GM15510 (cell line): ENCODE measurements around the gene GGT6.

Experiments used
- POLR2A ChIP-seq: IDR thresholded peaks from 3 replicates; pipeline ENCODE4 v1.6.1; 2011; ENCODE audit warnings: borderline replicate concordance; ENCODE audit not compliant: insufficient read length; ENCODE audit errors: extremely low read depth

The GGT6 gene

GRCh38 chr17:4540224-4540651 lies 20.1 kb downstream of the GGT6 start:
- no peak for TF ChIP-seq POLR2A

GRCh38 chr17:4539576-4540223 lies 20.7 kb downstream of the GGT6 start:
- no peak for TF ChIP-seq POLR2A

GRCh38 chr17:4539025-4539424 lies 21.4 kb downstream of the GGT6 start:
- TF ChIP-seq POLR2A = no peak

GRCh38 chr17:4538236-4539002 lies 22.0 kb downstream of the GGT6 start:
- TF ChIP-seq POLR2A = no peak

GRCh38 chr17:4537451-4538235 lies 22.7 kb downstream of the GGT6 start:
- no peak for TF ChIP-seq POLR2A

- TF ChIP-seq POLR2A = no peak
Measured at GRCh38 chr17:4536742-4537411, 23.5 kb downstream of the GGT6 start.

- TF ChIP-seq POLR2A = no peak
Measured at GRCh38 chr17:4536259-4536741, 24.1 kb downstream of the GGT6 start.

GRCh38 chr17:4535667-4536258 lies 24.6 kb downstream of the GGT6 start:
- no peak for TF ChIP-seq POLR2A

GRCh38 chr17:4534928-4535666 lies 25.3 kb downstream of the GGT6 start:
- no peak for TF ChIP-seq POLR2A

- TF ChIP-seq POLR2A = no peak
Measured at GRCh38 chr17:4534515-4534914, 25.9 kb downstream of the GGT6 start.

GRCh38 chr17:4533523-4534504 lies 26.6 kb downstream of the GGT6 start:
- no peak for TF ChIP-seq POLR2A

GRCh38 chr17:4532860-4533522 lies 27.4 kb downstream of the GGT6 start:
- no peak for TF ChIP-seq POLR2A
